ENCODE results near the gene SENP2. TPM values are rescaled to one million over a fixed set of nuclear protein-coding genes. Genes with fewer than 3 reads are reported as not detected.

SENP2 gene
- total RNA-seq, 1 donor from 2014 or later = 24.2 TPM

Other genes starting within 250 kb of the SENP2 start
- 22.0 TPM for gene MAP3K13, start 223.2 kb upstream of the SENP2 start, total RNA-seq
- 23.2 TPM for gene TMEM41A, start 87.3 kb upstream of the SENP2 start, total RNA-seq
- 14.6 TPM for gene LIPH, start 33.7 kb upstream of the SENP2 start, total RNA-seq
- 4.9 TPM for gene IGF2BP2, start 238.7 kb downstream of the SENP2 start, total RNA-seq